GM19035 (cell line): ENCODE data around the gene ZNF195.
"Not testable (repeated sequence)": the region's sequence is repeated elsewhere in the genome, so short reads cannot be mapped to it uniquely, and the experiment has no call there.

Source experiments
- ATAC-seq: cut with Tn5 transposase; IDR thresholded peaks from one replicate; pipeline ENCODE4 v1.9.1; 2021; ENCODE audit not compliant: unreplicated experiment

The ZNF195 gene

DNA sequence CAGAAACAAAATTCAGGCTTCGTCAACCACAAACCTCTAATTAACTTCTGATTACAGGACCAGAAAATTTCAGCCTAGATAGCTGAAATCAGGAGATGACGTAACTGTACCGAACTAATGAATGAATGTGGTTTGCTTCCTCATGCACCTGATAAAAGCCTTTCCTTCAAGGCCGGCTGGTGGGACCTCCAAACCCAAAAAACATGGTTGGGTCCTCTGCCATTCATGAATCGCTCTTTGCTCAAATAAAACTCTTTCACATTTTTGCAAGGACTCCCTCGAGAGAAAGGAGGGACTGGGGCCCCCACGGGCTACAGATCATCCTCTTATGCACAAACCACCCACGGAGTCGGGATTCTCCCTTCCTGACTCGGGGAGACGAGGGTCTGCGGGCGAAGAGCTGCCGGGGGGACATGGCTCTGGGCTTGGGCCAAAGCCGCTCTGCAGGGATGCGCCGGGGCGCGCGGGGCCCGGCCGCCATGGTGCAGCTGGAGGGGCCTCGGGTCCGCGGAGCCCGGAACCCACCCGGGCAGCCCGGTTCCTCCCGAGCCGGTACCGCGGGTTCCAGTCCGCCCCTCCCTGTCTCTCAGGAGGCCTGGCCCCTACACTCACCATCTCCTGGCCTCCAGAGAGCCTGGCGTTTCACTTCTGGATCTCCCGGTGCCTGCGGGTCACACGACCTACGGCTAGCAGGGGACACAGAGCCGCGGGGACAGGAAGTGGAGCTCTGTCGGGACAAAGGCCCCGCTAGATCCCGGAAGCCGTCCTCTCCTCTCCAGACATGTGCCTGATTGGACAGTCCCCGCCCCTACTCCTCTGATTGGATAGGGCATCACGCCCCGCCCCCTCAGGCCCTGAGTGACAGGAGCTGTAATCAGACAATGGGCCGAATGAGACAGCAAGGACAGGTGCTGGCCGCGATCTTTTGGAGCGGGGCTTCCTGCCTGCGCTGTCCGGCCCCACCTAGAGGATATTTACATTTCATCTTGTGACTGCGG lies at the start of gene ZNF195:
Gene ZNF195 (minus strand): TSS at position 721 of the 998 bp plus-strand sequence. CDS start 106 bp downstream, at position 615.
- ATAC-seq, result peak; percentile 99

DNA sequence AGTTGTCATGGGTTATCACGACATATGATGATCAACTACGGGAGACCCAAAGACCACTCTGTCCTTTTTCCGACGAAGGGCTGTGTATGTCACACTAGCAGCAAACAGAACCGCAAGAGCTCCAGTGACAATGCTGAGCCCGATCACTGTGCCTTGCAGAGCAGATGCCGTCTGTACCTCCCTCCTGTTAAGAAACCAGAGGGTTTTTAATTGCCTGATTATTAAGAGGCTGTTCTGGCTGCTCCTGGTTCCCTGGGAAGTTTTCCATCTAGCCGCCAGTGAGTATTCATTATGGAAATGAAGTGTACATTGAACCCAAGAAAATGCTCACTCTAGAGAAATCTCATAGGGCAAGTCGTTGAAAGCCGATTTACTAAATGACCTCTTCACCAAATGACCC lies 49.1 kb upstream of the ZNF195 start:
- ATAC-seq, result not testable (repeated sequence)

DNA sequence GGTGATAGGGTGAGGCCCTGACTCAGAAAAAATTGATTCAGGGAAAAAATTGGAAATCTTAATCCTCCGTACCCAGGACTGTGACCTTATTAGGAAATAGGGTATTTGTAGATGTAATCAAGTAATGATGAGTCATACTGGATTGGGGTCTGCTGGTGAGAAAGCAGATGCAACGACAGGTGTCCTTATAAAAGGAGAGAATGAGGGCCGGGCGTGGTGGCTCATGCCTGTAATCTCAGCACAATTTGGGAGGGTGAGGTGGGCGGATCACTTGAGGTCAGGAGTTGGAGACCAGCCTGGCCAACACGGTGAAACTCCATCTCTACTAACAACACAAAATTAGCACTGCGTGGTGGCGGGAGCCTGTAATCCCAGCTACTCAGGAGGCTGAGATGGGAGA lies 47.6 kb upstream of the ZNF195 start:
- ATAC-seq, result not testable (repeated sequence)

DNA sequence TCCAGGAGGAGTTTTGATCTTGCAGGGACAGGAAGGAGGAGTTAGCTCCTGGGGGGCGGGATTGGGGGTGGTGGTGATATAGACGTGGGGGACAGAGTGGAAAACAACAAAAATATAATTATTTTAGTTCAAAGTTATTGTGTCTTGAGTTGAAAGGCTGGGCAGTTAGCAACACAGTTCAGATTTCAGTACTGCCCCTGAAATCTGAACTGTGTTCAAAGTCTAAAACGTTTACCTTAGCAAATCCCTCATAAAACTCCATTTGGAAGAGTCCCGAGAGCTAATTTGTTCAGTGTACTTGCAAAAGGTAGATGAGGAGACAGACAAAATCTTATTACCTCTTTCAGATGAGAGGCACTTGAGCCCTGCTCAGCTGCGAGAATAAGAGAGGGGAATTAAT lies 45.0 kb upstream of the ZNF195 start:
- ATAC-seq, result not testable (repeated sequence)

DNA sequence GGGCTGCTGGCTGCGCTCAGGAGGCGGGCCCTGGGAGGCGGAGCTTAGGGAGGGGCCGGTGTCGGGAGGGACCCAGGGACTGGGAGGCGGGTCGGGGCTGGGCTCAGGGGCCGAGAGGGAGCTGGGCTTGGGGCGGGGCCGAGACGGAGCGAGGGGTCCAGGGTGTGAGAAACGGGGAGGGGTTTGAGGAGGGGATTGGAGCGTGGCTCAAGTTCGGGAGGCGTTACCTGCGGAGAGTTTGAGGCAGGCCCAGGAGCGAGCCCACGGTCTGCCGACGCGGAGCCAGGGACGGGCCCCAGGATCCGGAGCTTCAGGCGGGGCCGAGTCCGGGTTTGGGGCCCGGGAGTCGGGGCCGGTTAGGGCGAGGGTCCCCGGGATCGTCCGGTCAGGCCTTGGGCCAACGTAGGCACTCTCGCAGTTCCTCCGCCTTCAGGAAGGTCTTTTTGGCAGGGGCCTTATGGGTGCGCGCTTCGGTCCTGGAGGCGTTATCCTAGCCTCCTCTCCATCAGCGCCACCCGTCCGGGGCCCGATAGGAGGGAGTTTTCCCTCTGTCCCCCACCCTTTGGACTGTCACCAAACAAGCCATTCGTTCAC lies 44.3 kb upstream of the ZNF195 start:
- not testable (repeated sequence) for ATAC-seq

DNA sequence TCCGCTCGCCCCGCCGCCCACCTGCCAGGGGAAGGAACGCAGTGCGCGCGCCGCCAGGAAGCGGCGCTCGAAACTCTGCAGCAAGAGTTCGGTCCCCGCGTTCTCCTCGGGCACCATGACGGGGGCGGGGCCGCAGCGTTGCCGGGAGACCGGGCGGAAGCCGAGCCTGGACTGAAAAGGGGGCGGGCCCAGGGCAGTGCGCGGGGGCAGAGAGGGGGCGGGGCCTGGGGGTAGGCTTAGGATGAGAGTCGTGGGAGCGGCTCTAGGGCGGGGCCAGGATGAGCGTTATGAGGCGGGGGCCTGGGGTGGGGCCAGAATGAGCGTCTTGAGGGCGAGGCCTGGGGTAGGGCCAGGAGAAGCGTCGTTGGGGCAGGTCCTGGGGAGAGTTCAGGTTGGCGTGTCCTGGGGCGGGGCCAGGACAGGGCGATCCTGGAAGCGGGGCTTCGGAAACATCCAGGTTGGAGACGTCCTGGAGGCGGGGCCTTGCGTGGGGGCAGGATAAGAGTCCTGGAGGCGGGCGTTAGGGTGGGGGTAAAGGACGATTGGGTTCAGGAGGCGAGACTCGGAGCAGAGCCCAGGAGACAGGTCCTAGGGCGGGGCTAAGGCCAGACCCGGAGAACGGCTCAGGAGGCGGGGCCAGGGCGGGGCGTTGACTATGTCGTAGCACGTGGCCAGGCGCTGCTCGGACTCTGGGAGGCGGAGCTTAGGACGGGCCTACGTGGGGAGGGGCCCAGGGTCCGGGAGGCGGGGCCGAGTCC lies 43.6 kb upstream of the ZNF195 start:
- peak; percentile 97 for ATAC-seq

DNA sequence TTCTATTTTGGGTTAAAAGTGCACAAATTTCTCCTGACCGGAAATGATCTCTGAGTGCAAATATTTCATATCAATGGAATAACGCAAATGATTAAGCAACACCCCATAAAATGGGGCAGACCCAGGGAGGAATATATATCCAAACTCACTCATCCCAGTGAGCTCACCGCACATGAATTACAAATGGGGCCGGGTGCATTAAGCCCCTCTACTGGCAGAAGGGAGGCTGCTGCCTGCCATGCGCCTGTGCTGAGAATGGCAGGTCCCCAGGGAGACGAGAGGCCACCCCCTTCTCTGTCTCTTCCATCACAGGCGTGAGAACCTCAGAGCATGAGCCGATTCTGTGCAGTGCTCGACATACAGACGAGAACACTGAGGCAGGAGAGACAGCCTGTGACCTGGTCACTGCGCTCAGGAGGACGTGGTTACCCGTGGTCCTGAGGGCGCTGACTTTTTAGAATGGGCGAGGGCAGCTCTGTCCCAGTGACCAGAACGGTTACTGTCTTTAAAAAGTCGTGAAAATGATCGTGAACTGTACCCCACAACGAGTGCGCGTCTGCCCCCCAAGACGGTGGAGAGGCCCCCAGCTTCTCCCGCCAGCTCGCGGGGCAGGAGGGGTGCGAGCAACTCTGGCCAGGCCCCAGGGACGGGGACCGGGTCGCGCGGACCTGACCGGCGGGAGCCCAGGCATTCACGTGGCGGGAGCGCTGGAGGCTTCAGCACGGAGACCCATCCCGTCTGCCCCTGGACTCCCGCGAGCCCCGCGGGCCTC lies 42.8 kb upstream of the ZNF195 start:
- not testable (repeated sequence) for ATAC-seq

DNA sequence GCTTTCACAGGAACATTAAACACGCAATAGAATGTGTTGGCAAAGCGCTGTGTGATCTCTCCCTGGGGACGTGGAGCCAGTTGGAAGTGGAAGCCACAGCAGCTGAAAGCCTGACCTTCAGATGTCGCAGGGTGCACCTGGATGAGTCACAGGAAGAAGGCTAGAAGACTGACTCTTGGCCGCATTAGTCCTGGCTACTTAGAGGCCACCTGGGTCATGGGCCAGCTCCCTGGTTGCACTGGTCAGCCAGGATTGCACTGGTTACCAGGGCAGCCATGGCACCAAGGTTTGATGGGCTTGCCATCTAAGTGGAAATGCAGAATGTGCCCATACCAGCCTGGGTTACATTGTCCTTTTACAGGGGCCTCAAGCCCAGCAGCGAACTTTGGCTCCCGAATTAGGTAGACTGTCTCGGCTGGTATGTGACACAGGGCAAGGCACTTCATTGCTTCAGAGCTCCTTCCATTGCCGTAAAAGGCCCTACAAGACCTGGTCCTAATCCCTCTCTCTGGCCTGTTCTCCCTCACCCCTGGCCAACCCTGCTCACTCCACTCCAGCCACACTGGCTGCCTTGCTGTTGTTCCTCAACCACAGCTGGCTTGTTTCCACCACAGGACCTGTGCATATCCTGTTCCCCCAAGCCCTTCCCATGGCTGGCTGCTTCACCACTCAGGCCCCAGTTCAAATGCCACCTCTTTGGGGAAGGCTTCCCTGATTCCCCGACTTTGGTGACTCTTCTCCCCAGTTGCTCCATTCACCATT lies 41.5 kb upstream of the ZNF195 start:
- not testable (repeated sequence) for ATAC-seq

DNA sequence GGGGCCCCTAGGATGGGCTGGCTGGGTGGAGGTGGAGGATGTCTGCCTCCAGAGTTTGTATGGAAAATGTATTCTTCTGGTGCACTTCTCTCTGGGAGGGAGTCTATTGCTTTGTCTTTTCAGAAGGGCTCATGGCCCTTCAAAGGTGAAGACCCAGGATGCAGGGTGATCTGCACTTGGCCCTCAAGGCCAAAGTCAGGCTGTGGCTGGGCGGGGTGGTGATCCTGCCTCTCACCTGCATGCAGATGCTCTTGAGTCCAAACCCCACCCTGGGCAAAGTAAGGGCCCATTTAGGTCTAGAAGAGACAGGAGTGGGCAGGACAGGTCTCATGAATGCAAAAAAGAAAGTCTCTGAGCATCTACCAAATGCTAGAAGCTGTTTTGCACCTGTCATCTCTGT lies 40.5 kb upstream of the ZNF195 start:
- ATAC-seq, result not testable (repeated sequence)

DNA sequence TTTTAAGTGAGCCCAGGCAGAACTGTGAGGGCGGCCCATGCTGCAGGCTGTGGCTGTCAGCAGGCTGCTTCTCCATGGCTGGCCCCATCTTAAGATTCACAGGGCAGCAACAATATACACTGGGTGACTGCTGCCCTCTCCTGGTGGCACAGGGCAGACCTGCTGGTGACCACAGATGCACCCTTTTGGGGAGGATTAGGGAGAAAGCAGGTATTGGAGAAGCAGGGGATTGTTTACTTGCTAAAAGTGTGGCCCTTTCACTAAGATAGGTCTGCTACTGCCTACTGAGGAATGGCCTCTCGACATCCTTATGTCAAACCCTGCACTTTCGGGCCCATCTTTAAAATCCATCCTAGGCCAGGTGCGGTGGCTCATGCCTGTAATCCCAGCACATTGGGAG lies 38.1 kb upstream of the ZNF195 start:
- ATAC-seq, result not testable (repeated sequence)

DNA sequence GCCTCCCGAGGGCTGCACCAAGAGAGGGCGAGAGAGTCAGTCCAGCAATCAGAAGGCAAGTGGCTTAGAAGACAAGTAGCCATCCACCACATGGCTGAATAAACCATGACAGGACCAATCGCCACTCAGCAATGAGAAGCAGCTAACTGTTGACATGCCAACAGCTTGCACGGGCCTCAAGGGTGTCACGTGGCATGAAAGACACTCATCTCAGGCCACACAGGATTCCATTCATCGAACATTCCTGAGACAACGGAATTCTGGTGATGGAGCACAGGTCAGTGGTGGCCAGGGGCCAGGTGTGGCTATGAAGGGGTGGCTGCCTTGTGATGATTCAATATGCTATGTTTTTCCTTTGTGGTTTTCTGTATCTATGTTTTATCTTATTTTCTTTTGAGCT lies 36.4 kb upstream of the ZNF195 start:
- not testable (repeated sequence) for ATAC-seq

DNA sequence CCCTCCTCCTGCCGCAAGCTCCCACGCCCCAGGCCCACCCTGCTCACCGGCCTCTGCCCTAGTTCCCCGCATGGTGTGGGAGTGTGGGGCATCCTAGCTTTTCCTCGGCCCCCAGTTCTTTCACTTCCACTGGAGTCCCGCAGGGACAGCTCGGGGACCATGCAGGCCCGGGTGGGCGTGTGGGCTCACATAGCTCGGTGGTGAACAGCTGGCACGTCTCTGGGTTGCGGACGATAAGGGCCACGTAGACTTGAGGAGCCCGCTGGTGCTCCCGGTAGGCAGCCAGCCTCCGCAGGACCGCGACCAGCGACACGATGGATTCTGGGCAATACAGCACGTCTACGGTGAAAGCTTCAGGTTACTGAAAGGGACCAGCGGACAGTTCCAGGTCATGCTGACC lies 34.7 kb upstream of the ZNF195 start:
- ATAC-seq, result not testable (repeated sequence)

DNA sequence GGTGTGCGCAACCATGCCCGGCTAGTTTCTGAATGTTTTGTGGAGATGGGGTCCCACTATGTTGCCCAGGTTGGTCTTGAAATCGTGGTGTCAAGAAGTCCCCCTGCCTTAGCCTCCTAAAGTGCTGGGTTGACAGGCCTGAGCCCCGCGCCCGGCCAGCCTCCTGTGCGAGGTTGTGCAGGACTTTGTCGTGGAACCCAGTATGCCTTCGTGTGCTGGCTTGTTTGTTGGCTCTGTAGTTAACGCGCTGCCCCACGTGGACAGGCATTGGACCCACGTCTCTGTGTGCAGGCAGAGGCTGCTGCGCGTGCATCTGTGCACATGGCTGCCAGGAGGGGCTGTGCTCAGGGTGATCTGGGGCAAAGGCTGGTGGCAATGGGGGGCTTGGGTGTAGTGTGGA lies 33.9 kb upstream of the ZNF195 start:
- no peak for ATAC-seq

DNA sequence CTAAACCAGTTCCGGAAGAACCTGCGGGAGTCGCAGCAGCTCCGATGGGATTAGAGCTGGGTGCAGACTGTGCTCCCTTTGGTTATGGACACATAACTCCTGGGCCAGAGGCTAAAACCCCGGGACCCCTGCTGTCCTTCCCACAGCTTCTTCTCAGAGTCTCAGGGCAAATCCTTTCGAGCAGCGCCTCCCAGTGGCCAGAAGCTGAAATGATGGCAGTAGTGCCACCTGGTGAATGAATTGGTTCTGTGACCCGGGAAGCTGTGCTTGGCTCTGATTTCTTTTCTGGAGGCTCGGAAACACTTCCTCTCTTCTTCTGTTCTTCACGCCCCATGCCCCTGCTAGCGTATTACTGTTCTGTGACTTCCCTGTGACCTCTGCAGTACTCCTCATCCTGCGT lies 29.8 kb upstream of the ZNF195 start:
- not testable (repeated sequence) for ATAC-seq

DNA sequence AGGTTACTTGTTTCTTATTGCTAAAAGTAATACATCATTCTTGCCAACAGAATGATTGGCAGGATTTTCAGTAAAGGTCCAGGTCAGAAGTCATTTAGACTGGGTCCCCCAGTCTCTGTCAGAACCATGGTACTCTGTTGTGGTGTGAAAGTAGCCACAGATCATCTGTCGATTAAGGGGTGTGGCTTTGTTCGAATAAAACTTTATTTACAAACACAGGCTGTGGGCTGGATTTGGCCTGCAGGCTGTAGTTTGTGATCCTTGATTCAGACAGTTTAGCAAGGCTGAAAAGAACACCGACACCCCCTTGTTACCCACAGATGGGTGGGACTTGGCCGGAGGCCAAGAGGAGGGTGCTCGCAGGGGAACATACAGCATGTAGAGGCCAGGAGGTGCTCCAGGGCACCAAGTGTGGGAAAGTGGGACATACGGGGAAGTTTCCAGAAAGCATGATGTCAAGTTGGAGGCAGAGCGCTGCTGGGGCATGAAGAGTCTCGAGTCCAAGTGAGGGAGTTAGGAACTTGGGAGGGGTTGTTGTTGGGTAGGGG lies 29.2 kb upstream of the ZNF195 start:
- ATAC-seq, result not testable (repeated sequence)

DNA sequence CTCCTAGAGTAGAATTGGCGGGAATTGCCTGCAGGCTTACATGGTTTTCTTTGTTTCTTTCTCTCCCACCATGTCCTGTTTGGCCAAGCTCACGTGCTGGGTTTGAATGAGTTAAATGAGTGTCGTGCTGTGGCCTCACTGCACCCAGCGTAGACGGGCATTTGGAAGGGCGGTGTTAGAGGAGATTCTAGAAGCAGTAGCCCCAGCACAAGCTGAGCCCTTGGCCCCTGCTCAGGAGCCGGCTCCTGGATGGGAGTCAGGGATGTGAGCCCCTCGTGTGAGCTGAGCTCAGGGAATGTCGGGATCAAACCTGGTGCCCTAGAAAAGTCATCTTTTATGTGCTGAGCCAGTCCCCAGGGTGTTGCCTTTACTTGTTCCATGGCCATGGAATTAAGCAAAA lies 28.0 kb upstream of the ZNF195 start:
- ATAC-seq, result not testable (repeated sequence)

DNA sequence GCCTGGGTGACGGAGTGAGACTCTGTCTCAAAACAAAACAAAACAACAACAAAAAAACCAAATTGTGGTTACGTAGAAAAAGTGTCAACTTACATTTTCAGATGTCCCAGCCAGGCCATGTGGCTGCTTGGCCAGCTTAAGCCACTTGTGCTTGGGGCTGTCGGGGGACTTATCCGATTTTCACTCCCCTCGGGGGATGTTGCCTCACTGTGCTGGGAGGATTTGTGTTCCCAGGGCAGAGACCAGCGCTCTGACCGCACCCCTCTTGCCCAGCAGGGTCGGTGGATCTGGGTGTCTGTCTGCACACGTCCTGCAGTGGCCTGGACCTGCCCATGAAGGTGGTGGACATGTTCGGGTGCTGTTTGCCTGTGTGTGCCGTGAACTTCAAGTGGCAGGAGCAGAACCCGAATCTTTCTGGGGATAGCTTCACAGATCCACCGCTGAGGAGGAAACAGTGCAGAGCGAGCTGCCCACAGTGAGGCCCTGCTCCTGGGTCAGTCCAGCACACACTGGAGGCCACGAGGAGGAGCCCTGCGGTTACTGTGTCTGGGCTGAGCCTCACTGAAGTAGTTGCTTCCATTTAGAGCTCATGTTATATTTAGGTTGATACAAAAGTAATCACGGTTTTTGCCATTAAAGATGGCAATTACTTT lies 27.4 kb upstream of the ZNF195 start:
- not testable (repeated sequence) for ATAC-seq

DNA sequence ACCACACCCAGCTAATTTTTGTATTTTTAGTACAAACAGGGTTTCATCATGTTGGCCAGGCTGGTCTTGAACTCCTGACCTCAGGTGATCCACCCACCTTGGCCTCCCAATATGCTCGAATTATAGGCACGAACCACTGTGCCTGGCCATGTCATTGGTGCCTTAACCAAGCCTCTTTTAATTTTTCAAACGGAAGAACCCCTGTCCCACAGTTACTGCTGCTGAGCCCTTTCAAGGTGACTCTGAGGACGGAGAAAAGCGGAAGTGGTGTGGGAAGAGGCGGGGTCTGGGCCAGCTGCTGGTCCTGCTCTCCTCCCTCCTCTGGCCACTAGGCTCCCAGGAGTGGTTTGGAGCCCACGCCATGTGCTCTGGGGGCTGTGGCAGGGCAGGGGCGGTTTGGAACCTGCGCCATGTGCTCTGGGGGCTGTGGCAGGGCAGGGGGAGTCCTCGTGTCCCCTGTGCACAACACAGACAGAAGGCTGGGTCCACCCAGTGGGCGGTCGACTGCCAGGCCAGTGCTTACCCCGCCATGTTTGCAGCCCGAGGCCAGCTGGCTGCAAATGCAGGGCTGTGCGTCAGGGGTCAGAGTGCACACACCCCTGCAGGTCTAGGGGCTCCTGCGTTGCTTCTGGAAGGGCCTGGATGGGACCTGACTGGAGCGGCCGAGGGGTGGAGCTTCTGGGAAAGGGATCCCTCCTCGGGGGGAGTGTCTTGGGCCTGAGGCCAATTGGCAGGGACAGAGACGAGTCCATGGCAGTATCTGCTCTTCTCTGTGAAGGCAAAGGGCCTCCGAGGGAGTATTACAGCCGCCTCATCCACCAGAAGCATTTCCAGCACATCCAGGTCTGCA lies 25.4 kb upstream of the ZNF195 start:
- not testable (repeated sequence) for ATAC-seq
